ENCODE measurements around the gene MAN2C1. TPM values are rescaled to one million over a fixed set of nuclear protein-coding genes. Genes with fewer than 3 reads are reported as not detected.

MAN2C1 gene
- total RNA-seq, 6 donors from 2014 or later: 147 to 1,046 (median 251) TPM

DNA sequence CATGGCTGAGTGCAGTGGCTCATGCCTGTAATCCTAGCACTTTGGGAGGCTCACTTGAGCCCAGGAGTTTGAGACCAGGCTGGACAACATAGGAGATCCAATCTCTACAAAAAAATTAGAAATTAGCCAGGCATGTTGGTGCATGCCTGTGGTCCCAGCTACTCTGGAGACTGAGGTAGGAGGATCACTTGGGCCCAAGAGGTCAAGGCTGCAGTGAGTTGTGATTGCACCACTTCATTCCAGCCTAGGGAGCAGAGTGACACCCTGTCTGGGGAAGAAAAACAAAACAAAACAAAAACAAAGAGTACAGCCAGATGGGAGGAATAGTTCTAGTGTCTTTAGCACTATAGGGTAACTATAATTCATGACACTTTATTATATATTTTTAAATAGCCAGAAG lies 58.7 kb downstream of the MAN2C1 start:
- Histone ChIP-seq H3K27ac (no peak overlapping the region), H3K4me1 (no peaks in the 10 kb centered on the region), H3K27me3 (no peaks in the 10 kb centered on the region), H3K36me3 (no peaks in the 10 kb centered on the region), H3K9me3 (no peaks in the 10 kb centered on the region), H3K4me3 (no peak overlapping the region)
- no peak for ATAC-seq (ENCODE audit: low FRiP score in 2 of 2)
- no peak for DNase-seq
- TF ChIP-seq POLR2AphosphoS5 (IDR thresholded peaks at IDR 0.05) (no peak), POLR2A (IDR thresholded peaks at IDR 0.05) (no peak), CTCF (IDR thresholded peaks at IDR 0.05) (no peak), EP300 (IDR thresholded peaks at IDR 0.05) (no peak)

DNA sequence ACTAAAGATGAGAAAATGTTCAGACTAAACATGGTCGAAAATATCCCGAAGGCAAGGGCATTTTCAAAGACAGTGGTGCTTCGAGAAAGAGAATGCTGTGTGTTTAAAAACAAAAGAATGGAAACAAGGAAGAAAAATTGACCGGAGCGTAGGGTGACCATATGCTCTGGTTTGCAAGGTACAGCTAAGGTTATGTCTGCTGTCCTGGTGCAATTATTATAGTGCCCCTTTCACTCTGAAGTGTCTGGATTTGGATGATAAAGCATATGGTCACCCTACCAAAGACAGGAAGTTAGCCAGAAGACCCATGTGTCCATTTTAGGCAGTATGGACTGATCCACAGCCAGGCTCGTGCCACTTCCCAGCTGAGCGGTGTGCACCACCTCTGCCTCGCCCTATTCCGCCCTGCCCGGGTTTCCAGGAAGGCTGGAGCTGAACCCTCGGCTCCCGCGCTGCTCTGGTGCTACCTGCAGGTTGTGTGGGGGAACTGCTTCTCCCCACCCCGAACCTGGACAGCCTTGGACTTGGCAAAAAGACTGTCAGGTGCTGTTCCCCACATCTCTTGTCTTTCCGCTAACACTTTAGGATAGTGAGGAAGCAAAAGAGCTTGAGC lies 60.5 kb downstream of the MAN2C1 start:
- Histone ChIP-seq H3K4me3 (no peak overlapping the region), H3K4me1 (no peaks in the 10 kb centered on the region), H3K27me3 (no peaks in the 10 kb centered on the region), H3K27ac (no peak overlapping the region), H3K36me3 (no peaks in the 10 kb centered on the region), H3K9me3 (no peaks in the 10 kb centered on the region)
- peak in 1 of 2 donors; percentile 39 for ATAC-seq (ENCODE audit: low FRiP score in 2 of 2)
- WGBS, 2 donors: 34 to 53% methylated on average over 9 to 15 of the region's 15 CpGs
- TF ChIP-seq CTCF (IDR thresholded peaks at IDR 0.05) (peak in 5 of 6 experiments; percentile 13 to 48 (median 29)), POLR2AphosphoS5 (IDR thresholded peaks at IDR 0.05) (no peak)
- peak in 1 of 2 donors; percentile 40 for DNase-seq

DNA sequence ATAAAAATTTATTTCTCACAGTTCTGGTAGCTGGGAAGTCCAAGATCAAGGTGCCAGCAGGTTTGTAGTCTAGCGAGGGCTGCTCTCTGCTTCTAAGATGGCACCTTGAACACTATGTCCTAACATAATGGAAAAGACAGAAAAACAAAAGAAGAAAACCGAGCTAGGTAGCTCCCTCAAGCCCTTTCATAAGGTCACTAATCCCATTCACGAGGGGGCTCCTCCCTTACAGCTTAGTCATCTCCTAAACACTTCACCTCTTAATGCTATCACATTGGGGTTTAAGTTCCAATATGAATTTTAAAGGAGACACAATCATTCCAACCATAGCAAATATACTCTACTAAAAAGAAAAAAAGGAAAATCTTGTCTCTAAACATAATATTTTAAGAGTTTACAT lies 62.2 kb downstream of the MAN2C1 start:
- H3K27ac ChIP-seq: no peak overlapping the region
- no peaks in the 10 kb centered on the region for H3K27me3 ChIP-seq
- DNase-seq (no peak), ATAC-seq (ENCODE audit: low FRiP score in 2 of 2) (no peak)
- TF ChIP-seq CTCF (IDR thresholded peaks at IDR 0.05): no peak
- TF ChIP-seq POLR2A (IDR thresholded peaks at IDR 0.05): no peak
- TF ChIP-seq POLR2AphosphoS5 (IDR thresholded peaks at IDR 0.05): no peak
- TF ChIP-seq EP300 (IDR thresholded peaks at IDR 0.05): no peak
- no peak overlapping the region for H3K4me3 ChIP-seq
- H3K36me3 ChIP-seq: no peaks in the 10 kb centered on the region
- no peaks in the 10 kb centered on the region for H3K9me3 ChIP-seq
- no peaks in the 10 kb centered on the region for H3K4me1 ChIP-seq
- 61 to 65% methylated on average over 3 of the region's 3 CpGs for WGBS, 2 donors

Other genes with a start within 250 kb of the MAN2C1 start
- gene C15orf39, start 166.7 kb downstream of the MAN2C1 start, total RNA-seq: 10 to 100 TPM; 25.4 to 44.6 (median 37.5) TPM
- not detected for gene GOLGA6C, start 110.3 kb downstream of the MAN2C1 start, total RNA-seq
- under 1 TPM in 2 of 6 donors, not detected in 4; 0.07 to 0.15 TPM for gene GOLGA6D, start 85.8 kb downstream of the MAN2C1 start, total RNA-seq
- 100 to 1,000 TPM in 1 of 6 donors, 10 to 100 TPM in 5; 28.7 to 104 (median 76.0) TPM for gene COMMD4, start 32.5 kb downstream of the MAN2C1 start, total RNA-seq
- gene NEIL1, start 21.6 kb downstream of the MAN2C1 start, total RNA-seq: 100 to 1,000 TPM in 1 of 6 donors, 10 to 100 TPM in 5; 41.8 to 272 (median 52.2) TPM
- gene SIN3A, start 83.1 kb upstream of the MAN2C1 start, total RNA-seq: 100 to 1,000 TPM in 1 of 6 donors, 10 to 100 TPM in 5; 28.0 to 105 (median 56.6) TPM
- 10 to 100 TPM in 4 of 6 donors, 1 to 10 TPM in 2; 8.4 to 32.9 (median 22.7) TPM for gene PTPN9, start 210.7 kb upstream of the MAN2C1 start, total RNA-seq